ENCODE measurements around the gene HNRNPL.
"Not testable (repeated sequence)": the region's sequence is repeated elsewhere in the genome, so short reads cannot be mapped to it uniquely, and the experiment has no call there.

HNRNPL gene

DNA sequence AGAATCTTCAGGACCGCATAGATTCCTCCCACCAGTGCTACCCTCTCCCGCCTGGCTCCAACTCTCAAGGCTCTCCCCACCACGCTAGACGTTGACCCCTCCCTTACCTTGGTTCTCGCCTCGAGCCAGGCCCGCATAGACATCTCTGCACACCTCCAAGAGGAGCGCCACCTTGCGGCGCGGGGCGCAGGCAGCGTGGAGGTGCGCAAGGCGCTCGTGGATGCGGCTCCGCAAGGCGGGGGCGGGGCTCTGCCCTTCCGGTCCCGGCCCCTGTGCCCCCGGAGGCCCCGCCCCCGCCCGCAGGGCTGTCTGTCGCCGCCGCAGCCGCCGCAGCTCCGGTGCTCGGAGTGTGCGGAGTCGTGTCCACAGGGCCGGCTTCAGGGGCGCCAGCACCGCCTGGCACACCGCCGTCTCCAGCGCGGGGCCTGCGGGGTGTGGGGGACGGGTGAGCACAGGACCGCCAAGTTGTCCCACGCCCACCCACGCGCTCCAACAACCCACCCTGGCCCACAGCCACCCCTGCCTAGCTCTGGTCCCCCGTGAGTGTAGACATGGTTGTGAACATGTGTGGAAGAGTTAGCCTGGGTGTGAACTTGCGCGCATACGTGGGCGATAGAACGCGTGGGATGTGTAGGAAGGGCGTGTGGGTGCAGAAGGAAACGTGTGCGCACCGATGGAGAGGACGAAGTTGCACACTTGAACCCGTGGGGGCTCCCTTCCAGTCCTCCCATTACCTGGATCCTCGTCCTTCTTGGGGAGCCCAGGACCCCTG is 20.2 kb upstream of the HNRNPL start:
- in situ Hi-C loops (cut with MboI; ENCODE audit: low sequenced_read_pairs) = no loop called here

DNA sequence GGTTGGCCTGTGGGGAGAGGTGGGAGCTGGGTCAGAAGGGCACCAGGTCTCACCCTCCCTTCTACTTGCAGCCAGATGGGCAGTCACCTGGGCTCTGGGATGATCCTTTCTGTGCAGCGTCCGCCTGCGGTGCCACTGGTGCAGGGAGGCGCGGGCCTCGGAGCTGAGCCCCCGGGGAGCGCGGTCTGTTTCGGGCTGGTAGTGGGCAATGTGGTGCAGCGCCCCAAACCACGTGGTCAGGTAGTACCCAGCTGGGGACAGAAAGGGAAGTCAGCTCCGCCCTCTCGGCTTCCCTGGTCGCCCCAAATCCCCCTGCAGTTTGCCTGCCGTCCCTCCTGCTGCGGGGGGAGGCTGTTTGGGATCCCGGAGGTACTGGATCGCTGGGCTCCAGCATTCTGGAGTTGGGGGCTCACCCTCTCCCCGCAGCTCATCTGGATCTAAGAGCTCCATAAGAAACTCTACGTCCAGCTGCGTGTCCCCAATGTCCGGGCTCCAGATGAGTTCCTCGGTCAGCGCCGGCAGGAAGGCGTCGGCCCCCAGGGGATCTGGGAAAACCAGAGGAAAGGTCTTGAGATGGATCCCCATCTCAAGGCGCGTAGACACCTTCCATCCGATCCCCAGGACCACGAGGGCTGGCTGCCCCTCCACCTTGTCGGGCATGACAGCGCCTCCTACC is 19.5 kb upstream of the HNRNPL start:
- in situ Hi-C loops (cut with MboI; ENCODE audit: low sequenced_read_pairs) = no loop called here

DNA sequence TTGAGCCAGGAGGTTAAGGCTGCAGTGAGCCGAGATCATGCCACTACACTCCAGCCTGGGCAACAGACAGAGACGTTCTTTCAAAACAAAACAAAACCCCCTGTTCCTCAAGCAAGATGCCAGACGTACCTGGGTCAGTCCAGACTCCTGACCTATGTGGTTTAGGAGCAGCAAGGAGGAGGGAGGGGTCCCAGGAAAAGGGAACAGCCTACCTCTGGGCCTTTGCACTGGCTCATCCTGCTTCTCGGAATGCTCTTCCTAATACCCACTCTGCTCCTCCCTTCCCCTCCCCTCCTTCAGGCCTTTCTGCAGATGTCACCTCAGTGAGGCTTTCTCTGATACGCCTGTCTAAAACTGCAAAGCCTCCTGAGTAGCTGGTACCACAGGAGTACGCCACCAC is 18.8 kb upstream of the HNRNPL start:
- in situ Hi-C loops (cut with MboI; ENCODE audit: low sequenced_read_pairs) = no loop called here

DNA sequence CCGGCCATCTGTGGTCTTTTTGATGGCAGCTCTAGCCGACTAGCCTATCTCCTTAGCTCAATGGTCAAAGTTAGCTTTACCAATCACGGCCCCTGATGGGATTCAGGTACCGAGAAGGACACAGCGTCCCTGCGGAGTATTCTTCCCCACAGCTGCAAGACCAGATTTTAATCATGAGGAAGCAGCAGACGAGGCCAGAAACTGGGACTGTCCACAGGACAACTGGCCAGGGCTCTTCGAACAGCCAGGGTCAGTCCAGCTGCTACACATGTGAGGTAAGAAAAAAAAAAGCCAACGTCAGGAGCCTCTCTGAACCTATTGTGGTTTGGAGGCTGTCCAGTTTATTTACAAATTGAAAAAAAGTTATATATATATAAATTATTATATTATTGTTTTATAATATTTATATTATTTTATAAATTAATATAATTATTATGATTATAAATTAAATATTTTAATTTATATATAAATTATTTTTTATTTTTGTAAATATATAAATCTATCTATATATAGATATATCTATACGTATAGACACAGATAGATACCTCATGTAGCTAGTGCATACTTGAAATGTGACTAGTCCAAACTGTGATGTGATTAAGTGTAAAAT is 17.5 kb upstream of the HNRNPL start:
- in situ Hi-C loops (cut with MboI; ENCODE audit: low sequenced_read_pairs) = no loop called here

DNA sequence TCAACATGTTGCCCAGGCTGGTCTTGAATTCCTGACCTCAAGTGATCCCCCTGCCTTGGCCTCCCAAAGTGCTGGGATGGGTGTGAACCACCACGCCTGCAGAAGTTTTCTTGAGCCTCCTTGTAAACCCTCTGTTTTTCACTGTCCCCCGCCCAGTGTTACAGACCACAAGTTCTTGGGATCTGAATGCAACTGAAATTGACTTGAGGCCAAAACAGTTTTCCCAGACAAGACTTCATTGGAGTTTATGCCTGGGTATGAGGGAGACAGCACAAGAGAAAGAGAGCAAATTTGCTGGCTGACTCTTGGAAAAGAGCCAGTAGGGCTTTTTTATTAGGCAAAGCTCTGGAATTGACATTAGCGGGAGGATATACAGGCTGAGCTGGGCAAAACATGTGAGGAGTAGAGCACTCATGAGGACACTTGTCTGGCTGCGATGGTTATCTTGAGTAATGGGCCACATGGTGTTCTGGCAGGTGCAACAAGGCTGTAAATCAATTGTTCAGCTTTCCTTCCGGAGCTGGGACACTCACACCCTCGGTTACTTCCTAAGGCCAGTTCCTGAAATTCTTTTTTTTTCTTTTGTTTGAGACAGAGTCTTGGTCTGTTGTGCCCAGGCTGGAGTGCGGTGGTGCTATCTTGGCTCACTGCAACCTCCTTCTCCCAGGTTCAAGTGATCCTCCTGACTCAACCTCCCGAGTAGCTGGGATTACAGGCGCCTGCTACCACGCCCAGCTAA is 12.7 kb upstream of the HNRNPL start:
- in situ Hi-C loops (cut with MboI; ENCODE audit: low sequenced_read_pairs) = no loop called here

DNA sequence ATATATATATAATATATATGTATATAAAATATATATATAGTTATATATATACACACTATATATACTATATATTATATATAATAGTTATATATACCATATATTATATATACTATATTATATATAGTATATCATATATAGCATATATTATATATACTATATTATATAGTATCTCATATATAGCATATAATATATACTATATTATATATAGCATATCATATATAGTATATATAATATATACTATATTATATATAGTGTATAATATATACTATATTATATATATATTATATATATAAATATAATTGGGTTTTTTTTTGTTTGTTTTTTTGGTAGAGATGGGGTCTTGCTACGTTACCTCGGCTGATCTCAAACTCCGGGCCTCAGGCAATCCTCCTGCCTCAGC is 11.6 kb upstream of the HNRNPL start:
- in situ Hi-C loops (cut with MboI; ENCODE audit: low sequenced_read_pairs) = no loop called here

DNA sequence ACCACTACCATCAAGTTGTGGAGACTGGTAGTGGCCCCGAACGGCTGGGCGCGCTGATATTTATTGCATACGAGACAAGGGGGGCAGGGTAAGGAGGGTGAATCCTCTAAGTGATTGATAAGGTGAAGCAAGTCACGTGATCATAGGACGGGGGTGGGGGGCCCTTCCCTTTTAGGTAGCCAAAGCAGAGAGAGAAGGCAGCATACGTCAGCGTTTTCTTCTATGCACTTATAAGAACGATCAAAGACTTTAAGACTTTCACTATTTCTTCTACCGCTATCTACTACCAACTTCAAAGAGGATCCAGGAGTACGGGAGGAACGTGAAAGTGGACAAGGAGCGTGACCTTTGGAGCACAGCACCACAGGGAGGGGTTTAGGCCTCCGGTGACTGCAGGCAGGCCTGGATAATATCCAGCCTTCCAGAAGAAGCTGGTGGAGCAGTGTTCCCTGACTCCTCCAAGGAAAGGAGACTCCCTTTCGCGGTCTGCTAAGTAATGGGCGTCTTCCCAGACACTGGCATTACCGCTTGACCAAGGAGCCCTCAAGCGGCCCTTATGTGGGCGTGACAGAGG is 9.9 kb upstream of the HNRNPL start:
- in situ Hi-C loops (cut with MboI; ENCODE audit: low sequenced_read_pairs) = not testable (repeated sequence)

DNA sequence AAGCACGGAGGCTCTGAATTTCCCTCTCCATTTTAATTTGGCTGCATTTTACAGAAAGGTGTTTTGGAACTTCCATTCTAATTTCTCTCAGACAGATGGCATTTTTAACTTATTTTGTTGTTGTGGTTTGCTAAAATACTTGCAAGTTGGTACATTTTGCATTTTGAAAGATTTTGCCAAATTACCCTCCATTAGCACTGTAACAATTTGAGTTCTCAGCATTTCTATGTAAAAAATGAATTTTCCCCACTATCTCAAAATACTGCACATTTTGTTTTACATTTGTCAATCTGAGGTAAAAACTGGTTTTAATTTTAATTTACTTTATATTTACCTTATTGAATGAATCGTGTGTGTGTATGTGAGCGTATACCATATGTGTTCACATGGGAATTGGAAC is 7.0 kb upstream of the HNRNPL start:
- in situ Hi-C loops (cut with MboI; ENCODE audit: low sequenced_read_pairs) = no loop called here

DNA sequence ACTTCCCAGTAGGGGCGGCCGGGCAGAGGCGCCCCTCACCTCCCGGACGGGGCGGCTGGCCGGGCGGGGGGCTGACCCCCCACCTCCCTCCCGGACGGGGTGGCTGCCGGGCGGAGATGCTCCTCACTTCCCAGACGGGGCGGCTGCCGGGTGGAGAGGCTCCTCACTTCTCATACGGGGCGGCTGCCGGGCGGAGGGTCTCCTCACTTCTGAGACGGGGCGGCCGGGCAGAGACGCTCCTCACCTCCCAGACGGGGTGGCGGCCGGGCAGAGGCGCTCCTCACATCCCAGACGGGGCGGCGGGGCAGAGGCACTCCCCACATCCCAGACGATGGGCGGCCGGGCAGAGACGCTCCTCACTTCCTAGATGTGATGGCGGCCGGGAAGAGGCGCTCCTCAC is 6.0 kb upstream of the HNRNPL start:
- in situ Hi-C loops (cut with MboI; ENCODE audit: low sequenced_read_pairs) = not testable (repeated sequence)

DNA sequence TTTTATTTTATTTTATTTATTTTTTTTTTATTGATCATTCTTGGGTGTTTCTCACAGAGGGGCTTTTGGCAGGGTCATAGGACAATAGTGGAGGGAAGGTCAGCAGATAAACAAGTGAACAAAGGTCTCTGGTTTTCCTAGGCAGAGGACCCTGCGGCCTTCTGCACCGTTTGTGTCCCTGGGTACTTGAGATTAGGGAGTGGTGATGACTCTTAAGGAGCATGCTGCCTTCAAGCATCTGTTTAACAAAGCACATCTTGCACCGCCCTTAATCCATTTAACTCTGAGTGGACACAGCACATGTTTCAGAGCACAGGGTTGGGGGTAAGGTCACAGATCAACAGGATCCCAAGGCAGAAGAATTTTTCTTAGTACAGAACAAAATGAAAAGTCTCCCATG is 5.2 kb upstream of the HNRNPL start:
- in situ Hi-C loops (cut with MboI; ENCODE audit: low sequenced_read_pairs) = not testable (repeated sequence)

DNA sequence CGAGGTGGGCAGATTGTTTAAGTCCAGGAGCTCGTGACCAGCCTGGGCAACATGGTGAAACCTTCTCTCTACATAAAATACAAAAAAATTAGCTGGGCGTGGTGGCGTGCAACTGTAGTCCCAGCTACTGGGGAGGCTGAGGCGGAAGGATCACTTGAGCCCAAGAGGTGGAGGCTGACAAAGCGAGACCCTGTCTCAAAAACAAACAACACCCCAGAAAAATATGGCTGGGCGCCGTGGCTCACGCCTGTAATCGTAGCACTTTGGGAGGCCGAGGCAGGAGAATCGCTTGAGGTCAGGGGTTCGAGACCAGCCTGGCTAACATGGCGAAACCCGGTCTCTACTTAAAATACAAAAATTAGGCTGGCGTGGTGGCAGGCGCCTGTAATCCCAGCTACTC is 3.4 kb upstream of the HNRNPL start:
- in situ Hi-C loops (cut with MboI; ENCODE audit: low sequenced_read_pairs) = no loop called here

DNA sequence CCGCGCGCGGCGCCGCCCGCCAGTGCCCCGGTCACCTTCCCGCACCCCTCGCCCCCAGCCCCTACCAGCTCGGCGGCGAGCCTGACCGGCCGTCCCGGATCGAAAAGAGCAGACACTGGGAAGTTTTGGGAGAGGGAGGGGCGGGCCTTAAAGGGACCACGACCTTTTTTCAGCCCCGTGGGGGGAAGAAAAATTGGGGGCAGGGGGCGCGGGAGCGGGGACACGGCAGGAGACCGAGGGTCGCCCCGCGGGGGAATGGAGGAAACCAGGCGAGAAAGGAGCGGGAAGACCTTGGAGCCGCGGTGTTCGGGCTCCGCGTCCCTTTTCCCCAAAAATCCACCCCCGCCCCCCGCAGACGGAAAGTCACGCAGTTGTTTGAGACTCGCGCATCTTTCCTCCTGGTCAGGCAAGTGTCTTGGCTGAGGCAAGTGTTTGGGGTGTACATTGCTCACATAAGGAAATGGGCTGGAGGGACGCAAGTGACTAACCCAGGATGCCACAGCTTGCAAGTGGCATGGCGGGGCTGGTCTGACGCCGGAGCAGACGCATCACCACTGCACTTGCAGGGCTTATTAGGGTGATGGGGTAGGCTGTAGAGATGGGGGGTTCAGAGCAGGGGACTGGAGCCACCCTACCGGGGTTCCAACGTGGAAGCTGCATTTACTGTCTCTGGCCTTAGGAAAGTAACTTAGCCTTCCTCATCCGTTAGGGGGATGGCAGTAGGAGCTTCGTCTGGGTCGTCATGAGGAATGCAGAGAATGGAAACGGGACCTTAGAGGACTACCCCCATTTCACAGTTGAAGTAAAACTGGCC is 2.7 kb upstream of the HNRNPL start:
- in situ Hi-C loops (cut with MboI; ENCODE audit: low sequenced_read_pairs) = no loop called here

DNA sequence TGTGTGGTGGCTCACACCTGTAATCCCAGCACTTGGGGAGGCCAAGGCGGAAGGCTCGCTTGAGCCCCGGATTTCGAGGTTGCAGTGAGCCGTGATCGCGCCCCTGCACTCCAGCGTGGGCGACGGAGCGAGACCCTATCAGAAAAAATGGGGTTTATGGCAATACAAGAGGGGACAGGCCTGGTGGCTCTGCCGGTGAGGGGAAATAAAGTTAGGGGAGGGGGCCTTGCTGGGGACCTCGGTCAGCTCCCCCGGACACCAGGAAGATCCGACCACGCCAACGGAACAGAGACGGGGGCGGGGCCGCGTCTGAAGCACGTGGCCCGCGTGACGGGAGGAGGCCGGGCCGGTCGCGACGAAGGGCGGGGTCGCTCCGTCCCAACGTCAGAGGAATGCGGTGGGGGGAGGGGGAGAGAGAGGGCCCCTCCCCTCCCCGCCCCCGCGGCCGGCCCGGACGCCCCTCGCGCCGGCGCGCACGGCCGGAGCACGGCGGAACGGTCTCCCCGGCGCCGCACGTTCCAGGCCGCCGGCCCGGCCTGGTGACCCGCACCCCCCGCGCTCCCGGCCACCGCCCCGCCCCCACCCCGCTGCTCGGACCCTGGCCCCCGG is 1.9 kb upstream of the HNRNPL start:
- in situ Hi-C loops (cut with MboI; ENCODE audit: low sequenced_read_pairs) = no loop called here

DNA sequence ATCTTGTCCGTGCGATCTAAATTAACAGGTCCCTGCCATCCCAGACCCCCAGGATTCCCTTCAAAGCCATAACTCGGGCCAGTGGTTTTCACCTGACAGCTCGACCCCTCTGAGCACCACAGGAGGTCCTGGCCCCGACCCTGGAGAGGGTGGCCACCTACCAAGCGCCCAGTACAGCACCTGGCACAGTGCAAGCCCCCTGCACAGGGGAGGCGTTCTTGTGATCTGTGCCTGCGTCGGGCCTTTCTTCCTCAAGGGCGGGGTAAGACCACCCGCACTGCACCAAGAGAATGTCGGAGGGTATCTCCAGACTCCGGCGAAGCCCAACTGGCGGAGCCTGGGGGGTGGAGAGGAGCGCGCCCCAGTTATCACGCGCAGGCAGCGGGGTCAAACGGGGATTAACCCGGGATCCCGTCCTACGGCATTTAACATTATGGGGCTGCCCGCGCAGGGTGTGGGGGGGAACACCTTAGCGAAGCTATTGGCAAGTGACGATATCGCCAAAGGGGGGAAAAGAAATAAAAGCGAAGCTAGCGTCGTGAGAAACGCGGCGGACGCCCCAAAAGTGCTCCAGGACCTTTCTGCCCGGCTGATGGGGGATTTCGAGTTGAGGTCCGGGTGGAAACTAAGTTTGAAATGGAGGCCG is 1.3 kb upstream of the HNRNPL start:
- in situ Hi-C loops (cut with MboI; ENCODE audit: low sequenced_read_pairs) = no loop called here

DNA sequence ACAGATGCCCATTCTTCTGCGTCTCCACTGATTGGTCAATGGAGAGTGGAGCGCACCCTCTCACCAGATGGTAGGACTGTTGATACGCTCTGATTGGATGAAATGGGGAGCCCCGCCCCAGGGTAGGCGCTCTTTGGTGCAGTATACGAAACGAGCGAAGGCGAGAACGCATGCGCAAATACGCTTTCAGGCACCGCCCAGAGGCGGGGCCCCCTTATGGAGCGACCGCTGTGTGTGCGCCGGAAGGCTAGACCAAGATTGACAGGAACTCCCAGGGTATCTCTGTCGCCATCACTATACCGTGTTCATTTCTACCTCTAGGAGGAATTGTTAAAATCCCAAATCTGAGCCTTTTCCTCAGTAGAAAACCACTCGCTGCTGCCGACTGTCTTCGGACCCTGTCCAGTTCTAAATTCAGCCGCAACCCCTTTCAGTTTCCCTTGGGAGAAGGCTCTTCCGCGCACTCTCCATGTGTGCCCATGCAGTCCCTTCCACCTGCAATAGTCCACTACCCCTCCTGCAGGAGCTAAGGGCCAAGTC is 720 bp upstream of the HNRNPL start:
- in situ Hi-C loops (cut with MboI; ENCODE audit: low sequenced_read_pairs) = no loop called here

DNA sequence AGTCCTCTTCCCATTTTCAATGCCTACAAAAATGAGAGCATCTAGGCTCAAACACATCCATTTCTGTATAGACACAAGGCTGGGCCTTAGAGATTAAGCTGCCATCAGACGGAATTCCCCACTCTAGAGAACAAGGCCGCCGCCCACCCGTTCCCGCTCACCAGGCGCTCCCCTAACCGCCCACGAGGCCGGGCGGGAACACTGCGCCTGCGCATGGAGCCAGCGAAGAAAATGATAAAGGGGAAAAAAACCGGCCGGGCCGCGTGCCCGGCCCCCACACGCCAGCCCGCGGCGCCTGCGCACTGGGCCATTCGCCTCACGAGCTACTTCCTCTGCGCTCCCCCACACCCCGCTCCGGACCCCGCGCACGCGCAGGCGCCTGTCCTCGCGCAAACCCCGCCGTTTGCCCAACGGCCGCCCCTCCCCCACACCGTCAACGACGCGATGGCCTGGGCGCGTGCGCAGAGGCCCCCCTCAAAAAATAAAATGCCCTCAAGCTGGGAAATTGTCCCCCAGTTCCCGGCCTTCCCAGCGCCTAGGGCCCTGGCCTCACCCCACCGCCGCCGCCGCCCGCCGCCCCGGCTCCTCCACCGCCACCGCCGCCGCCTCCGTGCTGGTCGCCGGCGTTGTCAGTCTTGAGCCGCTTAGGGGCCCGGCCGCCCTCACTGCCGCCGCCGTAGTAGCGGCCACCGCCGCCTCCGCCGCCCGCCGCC is 483 bp downstream of the HNRNPL start:
- in situ Hi-C loops (cut with MboI; ENCODE audit: low sequenced_read_pairs) = no loop called here

DNA sequence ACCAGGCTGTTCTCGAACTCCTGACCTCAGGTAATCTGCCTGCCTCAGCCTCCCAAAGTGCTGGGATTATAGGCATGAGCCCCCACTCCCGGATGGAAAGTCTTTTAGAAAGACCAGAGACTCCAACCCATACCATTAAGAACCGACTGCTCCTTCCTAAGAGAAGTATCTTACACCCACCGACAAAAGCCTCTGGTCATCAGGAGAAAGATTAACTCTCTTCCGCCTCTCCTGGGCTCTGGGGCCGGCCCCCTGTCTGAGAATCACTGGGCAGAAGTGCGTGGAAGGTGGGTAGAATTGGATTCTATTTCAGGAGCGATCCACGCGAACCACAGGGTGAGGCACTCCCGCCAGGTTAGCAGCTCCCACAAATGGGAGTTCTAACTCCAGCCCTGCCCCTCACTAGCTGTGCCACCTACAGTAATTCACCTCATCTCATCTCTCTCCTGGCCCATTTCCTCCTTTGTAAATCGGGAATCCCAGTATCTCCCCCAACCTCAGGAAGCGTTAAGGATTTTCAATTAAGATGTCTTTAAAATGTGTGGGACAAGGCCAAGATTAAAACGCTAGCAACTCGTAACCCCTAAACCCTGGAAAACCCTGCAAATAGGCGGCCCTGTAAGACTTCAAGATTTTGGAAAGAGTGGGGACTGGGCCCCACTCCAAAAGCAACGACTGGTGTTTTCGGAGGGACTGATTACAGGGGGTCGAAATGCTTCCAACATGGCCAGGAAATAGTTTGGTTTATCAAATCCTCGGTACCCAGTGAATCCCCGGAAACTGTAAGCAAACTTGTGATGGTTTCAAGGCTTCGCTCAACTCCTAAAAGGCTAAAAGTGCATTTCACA is 1.3 kb downstream of the HNRNPL start:
- in situ Hi-C loops (cut with MboI; ENCODE audit: low sequenced_read_pairs) = no loop called here

DNA sequence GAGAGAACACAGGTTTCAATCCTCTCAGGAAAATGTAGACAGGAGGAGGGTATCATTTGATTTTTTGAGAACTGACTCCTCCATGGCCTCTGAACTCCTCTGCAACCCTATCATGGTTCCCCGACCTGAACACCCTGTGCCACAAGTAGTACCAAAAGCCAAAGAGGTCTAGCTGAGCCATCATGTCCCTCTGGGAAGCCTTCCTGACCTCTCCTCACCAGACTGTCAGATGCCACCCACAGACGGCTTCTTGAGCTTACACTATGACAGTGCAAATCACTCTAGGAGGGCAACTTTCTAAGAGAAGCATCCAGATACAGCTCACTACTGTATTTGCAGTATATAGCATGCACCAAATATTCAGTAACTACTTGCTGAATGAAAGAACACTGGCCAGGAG is 3.7 kb downstream of the HNRNPL start:
- in situ Hi-C loops (cut with MboI; ENCODE audit: low sequenced_read_pairs) = no loop called here
